HL-60/S4 treated with retinoic acid at 250 ng/mL for 4 days and 3 days (cell line): Measurements from ENCODE around the gene SOWAHC.
"Not testable (repeated sequence)": the region's sequence is repeated elsewhere in the genome, so short reads cannot be mapped to it uniquely, and the experiment has no call there.

Experiments used
- in situ Hi-C: fragments of 300-500 bp; cut with MboI; formaldehyde crosslinking; loops from 2 replicates; pipeline ENCODE4 v1.7.0; 2022; ENCODE audit warnings: low sequenced_read_pairs

SOWAHC gene

GRCh38 chr2:109613922-109614714, at the start of gene SOWAHC, which contains the start of gene SEPTIN10:
SOWAHC (plus strand) TSS chr2:109614364; CDS start chr2:109614490, 126 bp downstream.
SEPTIN10 (minus strand) TSS chr2:109613966; CDS start chr2:109613827, 139 bp downstream.
- in situ Hi-C loops, result no loop called here

- in situ Hi-C loops, result no loop called here
Measured at GRCh38 chr2:109575373-109575772, 38.8 kb upstream of the SOWAHC start.

- in situ Hi-C loops, result not testable (repeated sequence)
Measured at GRCh38 chr2:109577630-109578029, 36.5 kb upstream of the SOWAHC start.

GRCh38 chr2:109582928-109583895, 31.0 kb upstream of the SOWAHC start:
- in situ Hi-C loops, result no loop called here

GRCh38 chr2:109586687-109587086, 27.5 kb upstream of the SOWAHC start:
- in situ Hi-C loops, result no loop called here

- in situ Hi-C loops, result no loop called here
Measured at GRCh38 chr2:109591206-109591605, 23.0 kb upstream of the SOWAHC start.

- in situ Hi-C loops, result no loop called here
Measured at GRCh38 chr2:109592905-109593304, 21.3 kb upstream of the SOWAHC start.

GRCh38 chr2:109594246-109594885, 19.8 kb upstream of the SOWAHC start:
- in situ Hi-C loops, result no loop called here

- in situ Hi-C loops, result no loop called here
Measured at GRCh38 chr2:109595644-109596043, 18.5 kb upstream of the SOWAHC start.

GRCh38 chr2:109597283-109597682, 16.9 kb upstream of the SOWAHC start:
- in situ Hi-C loops, result no loop called here

- in situ Hi-C loops, result no loop called here
Measured at GRCh38 chr2:109601783-109602182, 12.4 kb upstream of the SOWAHC start.

GRCh38 chr2:109602617-109603188, 11.5 kb upstream of the SOWAHC start:
- in situ Hi-C loops, result no loop called here

GRCh38 chr2:109604597-109604996, 9.6 kb upstream of the SOWAHC start:
- in situ Hi-C loops, result no loop called here

GRCh38 chr2:109607766-109608165, 6.4 kb upstream of the SOWAHC start:
- in situ Hi-C loops, result no loop called here

GRCh38 chr2:109609352-109610024, 4.7 kb upstream of the SOWAHC start:
- in situ Hi-C loops, result no loop called here

- in situ Hi-C loops, result no loop called here
Measured at GRCh38 chr2:109611467-109612095, 2.6 kb upstream of the SOWAHC start.

- in situ Hi-C loops, result no loop called here
Measured at GRCh38 chr2:109613081-109613921, 863 bp upstream of the SOWAHC start.

GRCh38 chr2:109614715-109615636, 812 bp downstream of the SOWAHC start:
- in situ Hi-C loops, result no loop called here
